AG04450 (cell line): Measurements from ENCODE around the gene ANXA4. TPM values are rescaled to one million over a fixed set of nuclear protein-coding genes. Genes with fewer than 3 reads are reported as not detected.

ENCODE experiments used
- CTCF ChIA-PET: fragments of 300-600, 350-600 bp; formaldehyde crosslinking; extraction: SDS; loops from one replicate; lab custom pipeline; 2022; ENCODE audit warnings: antibody characterized with exemption, inconsistent platforms; lab: Charles Lee
- POLR2A ChIA-PET: fragments of 350-600 bp; formaldehyde crosslinking; extraction: SDS; loops from one replicate; lab custom pipeline; 2021; ENCODE audit warnings: antibody characterized with exemption, inconsistent platforms; lab: Yijun Ruan, JAX
- DNase-seq: peaks from one replicate; pipeline ENCODE4 v3.0.0-alpha.2; 2011; ENCODE audit warnings: low read depth, low spot score
- H3K27ac ChIP-seq: one replicate; pipeline ENCODE4 v1.5.1; 2012; ENCODE audit warnings: low read depth, low read length, control low read depth
- H3K27me3 ChIP-seq: one replicate; pipeline ENCODE4 v1.6.0; 2012; ENCODE audit warnings: low read length; ENCODE audit not compliant: control insufficient read depth, insufficient read depth
- H3K4me3 ChIP-seq: 2 replicates; pipeline ENCODE4 v1.5.1; 2011; ENCODE audit warnings: mild to moderate bottlenecking, low read depth, low read length, control low read depth
- H3K9me3 ChIP-seq: 2 replicates; pipeline ENCODE4 v1.5.1; 2012; ENCODE audit warnings: low read length; ENCODE audit not compliant: control insufficient read depth, insufficient read depth
- CTCF ChIP-seq: IDR thresholded peaks from 2 replicates; pipeline ENCODE4 v1.5.1; 2011; ENCODE audit warnings: low read depth, low read length, control low read depth, inconsistent platforms
- polyA plus RNA-seq: library from polyadenylated mRNA; depleted of rRNA; stranded (reverse); fragments of >200 nt; gene quantifications from 2 replicates; pipeline ENCODE4 v1.2.3, GENCODE V29; 2011

The ANXA4 gene
- polyA plus RNA-seq, 1 experiment = 105 TPM

- no peak for TF ChIP-seq CTCF
- DNase-seq = no peak
- H3K9me3 ChIP-seq = no peaks in the 10 kb centered on the region
- ChIA-PET POLR2A (no interaction called here), CTCF (interaction anchor here (1.2 to 1.5 kb wide), 3 partner anchors 30 to 121 kb away, joined by 3 to 5 read pairs (median 4); no protein-coding TSS in a partner anchor)
- no peak overlapping the region for H3K4me3 ChIP-seq
- no peak overlapping the region for H3K27ac ChIP-seq
- H3K27me3 ChIP-seq = no peaks in the 10 kb centered on the region
Observed at GRCh38 chr2:69846182-69847067, 104.5 kb downstream of the ANXA4 start.

- Histone ChIP-seq H3K27me3 (no peaks in the 10 kb centered on the region), H3K9me3 (no peaks in the 10 kb centered on the region), H3K27ac (no peak overlapping the region), H3K4me3 (no peak overlapping the region)
- ChIA-PET CTCF (interaction anchor here (1.2 kb wide), 2 partner anchors 31 to 122 kb away, joined by 3 to 5 read pairs; no protein-coding TSS in a partner anchor), POLR2A (no interaction called here)
- DNase-seq = no peak
- no peak for TF ChIP-seq CTCF
Observed at GRCh38 chr2:69847068-69847828, 105.3 kb downstream of the ANXA4 start.

- ChIA-PET POLR2A (no interaction called here), CTCF (interaction anchor here (1.0 kb wide), 1 partner anchor 123 kb away, joined by 5 read pairs; no protein-coding TSS in a partner anchor)
- no peak for TF ChIP-seq CTCF
- H3K9me3 ChIP-seq = no peaks in the 10 kb centered on the region
- no peaks in the 10 kb centered on the region for H3K27me3 ChIP-seq
- H3K27ac ChIP-seq = no peak overlapping the region
- no peak overlapping the region for H3K4me3 ChIP-seq
- DNase-seq = no peak
Observed at GRCh38 chr2:69848186-69848790, 106.4 kb downstream of the ANXA4 start.

GRCh38 chr2:69858261-69858660 lies 116.3 kb downstream of the ANXA4 start:
- Histone ChIP-seq H3K4me3 (no peak overlapping the region), H3K9me3 (no peaks in the 10 kb centered on the region), H3K27me3 (no peaks in the 10 kb centered on the region), H3K27ac (no peak overlapping the region)
- TF ChIP-seq CTCF = no peak
- DNase-seq = no peak
- ChIA-PET POLR2A (no interaction called here), CTCF (interaction anchor here (0.7 to 2.1 kb wide), 2 partner anchors 133 to 273 kb away, joined by 3 to 9 read pairs; no protein-coding TSS in a partner anchor)
